ENCODE results near the gene WNK4. TPM values are rescaled to one million over a fixed set of nuclear protein-coding genes. Genes with fewer than 3 reads are reported as not detected.

WNK4 gene
- total RNA-seq: not detected

DNA sequence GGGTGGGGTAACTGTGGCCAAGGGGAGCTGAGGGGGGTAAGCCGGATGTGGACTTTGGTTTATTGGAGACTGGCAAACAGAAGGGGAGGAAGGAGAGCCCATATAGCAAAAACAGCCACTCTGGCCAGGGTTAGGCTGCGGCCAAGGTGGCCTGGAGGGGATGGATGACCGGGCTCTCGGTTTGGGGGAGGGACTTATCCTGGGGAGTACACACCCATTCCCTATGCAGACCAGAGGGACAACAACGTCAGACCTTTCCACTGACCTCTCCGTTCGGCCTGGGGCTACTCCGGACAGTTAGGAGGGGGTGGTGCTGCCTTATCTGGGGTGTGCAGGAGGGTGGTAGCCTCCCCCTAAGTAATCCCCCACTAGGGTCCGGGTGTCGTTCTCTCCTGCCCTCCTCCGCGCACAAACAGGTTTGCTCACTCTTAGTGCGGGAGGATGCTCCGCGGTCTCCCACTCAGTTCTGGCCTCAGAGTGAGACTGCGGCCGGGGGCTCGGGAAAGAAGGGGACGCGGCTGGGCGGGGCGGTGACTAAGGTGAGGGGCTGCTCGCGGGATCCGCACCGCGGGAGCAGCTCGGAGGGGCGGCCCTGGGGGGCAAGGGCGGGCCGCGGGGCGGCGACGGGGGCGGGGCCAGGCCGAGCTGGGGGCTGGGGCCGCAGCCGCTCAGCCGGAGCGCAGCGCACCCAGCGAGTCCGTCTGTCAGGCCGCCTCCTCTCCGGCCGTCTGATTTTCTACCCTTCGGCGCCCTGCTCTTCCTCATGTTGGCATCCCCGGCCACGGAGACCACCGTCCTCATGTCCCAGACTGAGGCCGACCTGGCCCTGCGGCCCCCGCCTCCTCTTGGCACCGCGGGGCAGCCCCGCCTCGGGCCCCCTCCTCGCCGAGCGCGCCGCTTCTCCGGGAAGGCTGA lies at the start of gene WNK4:
Gene WNK4, plus strand, starts transcription at position 675 of the 915 bp plus-strand sequence. Its CDS starts 89 bp downstream, at position 764.

DNA sequence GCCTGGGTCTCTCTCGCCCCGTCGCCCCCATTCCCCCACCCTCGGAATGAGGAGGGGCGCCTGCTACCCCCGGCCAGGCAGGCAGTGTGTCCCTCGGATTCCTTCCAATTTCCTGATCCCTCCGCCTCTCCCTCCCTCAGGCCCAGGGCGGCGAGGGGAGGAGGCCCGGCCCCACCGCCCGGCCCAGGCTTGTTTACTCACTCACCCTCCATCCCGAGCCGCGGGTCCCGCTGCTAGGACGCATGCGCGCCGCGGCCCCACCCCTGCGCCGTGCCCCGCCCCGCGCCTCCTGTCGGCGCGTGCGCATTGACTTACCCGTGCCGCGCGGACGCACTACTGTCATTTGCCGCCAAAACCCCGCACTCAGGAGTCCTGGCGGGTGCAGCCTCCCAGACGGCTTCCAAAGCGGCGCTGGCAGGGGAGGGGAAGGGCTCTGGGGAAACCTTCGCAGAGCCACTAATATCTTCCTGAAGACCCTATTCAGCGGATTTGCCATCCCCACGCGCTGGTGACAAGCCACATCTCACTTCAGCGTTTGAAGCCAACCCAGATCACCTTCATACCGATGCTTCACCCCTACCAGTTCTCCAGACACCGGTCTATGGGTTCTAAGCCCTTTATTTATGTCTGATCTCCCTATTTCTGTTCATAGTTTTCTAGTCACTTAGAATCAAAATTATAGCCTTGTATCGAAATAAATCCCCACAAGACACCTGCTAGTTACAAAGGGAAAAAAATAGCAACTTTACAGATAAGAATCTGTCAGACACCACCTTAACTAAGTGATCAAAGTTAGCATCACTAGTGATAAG lies 35.4 kb upstream of the WNK4 start, which contains the start of gene EZH1:
Gene EZH1, minus strand, starts transcription at position 235 of the 812 bp plus-strand sequence. CDS start 16,099 bp downstream, outside the sequence.

DNA sequence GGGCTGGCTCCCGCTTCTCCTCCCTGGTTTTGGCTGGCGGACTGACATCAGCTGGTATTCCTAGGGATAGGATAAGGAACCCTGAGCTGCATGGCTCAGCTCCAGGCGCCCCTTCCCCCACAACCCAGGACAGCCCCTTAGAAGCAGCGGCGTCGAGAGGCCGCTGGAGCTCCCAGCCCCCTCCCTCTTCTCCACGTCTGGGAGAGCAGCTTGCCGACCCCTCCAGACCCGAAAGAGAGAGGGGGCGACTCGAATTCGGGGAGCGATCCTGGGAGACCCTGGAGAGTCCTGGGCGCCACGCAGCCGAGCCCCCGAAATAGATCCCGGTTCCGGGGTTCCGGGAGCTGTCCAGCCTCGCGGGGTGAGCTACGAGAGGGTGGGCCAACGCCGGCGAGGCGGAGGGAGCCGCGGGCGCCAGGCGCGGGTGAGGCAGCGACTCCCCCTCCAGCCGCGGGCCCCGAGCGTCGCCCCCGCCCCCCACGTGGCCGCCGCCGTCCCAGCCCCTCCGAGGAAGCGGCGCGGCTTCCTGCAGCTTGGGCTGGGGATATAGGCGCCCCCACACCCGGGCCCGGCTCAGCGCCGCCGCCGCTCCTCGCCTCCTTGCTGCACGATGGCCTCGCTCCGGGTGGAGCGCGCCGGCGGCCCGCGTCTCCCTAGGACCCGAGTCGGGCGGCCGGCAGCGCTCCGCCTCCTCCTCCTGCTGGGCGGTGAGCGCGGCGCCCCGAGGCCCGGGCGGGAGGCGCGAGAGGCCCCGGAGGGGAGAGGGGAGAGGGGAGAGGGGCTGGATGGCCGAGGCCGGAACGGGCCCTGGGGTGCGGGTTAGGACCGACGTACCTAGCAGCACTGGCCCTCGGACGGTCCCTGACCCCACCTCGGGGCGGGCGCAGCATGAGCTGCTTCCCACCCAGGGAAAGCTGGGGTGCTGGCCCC lies 19.5 kb upstream of the WNK4 start, which contains the start of gene RAMP2:
Gene RAMP2, plus strand, starts transcription at position 576 of the 930 bp plus-strand sequence. Its CDS starts 35 bp downstream, at position 611.

DNA sequence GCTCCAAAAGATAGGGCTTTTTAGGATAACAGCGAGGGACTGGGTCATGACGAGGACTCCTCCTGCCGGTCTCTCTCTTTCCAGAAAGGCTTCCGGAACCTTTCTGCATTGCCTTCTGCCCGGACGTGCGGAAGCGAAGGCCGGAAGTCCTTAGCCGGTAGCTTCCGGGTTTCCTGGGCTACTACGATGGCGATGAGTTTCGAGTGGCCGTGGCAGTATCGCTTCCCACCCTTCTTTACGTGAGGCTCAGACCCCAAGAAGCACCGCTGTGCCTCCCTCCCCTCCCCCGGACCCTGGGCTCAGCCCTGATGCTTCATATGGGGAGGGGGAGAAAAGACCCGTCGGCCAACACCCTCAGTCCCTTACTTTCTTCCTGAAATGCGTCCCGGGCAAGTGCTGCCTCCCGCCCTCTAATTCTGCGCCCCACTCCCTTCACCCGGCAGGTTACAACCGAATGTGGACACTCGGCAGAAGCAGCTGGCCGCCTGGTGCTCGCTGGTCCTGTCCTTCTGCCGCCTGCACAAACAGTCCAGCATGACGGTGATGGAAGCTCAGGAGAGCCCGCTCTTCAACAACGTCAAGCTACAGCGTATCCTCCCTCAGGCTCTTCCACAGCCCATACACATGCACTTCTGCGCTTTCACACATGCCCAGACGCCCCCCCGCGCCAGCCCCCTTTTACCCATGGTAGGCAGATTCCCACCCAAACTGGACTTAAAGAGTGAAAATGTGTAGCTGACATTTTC lies 6.9 kb upstream of the WNK4 start, which contains the start of gene VPS25:
Gene VPS25, plus strand, starts transcription at position 160 of the 746 bp plus-strand sequence. Its CDS starts 27 bp downstream, at position 187.

DNA sequence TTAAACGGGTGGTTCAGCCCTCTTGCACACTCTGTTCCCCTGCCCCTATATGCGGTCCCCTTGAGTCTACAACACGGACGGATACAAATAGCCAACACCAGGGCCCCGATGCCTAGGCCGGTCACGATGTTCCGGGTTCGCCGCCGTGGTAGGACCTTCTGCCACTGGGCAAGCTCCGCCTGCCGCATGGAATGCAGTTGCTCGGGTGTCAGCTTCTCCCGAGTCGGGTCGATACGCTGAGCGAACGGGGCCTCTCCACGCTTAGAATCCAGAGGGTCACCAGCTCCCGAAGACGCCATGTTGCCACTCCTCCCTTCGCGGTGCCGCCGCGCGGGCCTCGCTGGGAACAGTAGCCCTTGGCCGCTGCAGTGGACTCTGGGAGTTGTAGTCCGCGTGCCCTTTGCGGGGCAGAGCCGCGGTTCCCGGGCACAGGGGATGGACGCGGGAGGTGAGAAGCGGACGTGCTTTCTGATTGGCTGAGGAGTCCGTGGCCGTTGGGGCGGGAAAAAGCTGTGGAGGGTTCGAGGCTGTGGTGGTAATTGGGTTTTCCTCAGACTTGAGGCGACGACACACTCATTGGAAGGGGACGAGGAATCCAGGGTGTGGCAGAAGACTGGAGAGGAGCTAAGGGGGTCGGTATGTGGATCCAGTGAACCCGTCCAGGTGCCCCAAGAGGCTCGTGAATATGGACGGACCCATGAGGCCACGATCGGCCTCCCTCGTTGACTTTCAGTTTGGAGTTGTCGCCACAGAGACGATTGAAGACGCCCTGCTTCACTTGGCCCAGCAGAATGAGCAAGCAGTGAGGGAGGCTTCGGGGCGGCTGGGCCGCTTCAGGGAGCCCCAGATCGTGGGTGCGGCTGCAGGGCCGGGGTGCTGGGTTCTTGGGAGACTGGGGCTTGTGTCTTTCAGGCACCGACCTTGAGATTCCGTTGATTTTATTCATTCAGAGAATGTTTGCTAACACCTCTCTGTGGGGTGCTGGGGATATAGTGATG lies 18.3 kb downstream of the WNK4 start, which contains the start of the genes CNTD1 and COA3:
Gene CNTD1, plus strand, starts transcription at position 479 of the 998 bp plus-strand sequence. Its CDS starts 207 bp downstream, at position 686.
Gene COA3, minus strand, starts transcription at position 322 of the 998 bp plus-strand sequence. Its CDS starts 23 bp downstream, at position 299.

DNA sequence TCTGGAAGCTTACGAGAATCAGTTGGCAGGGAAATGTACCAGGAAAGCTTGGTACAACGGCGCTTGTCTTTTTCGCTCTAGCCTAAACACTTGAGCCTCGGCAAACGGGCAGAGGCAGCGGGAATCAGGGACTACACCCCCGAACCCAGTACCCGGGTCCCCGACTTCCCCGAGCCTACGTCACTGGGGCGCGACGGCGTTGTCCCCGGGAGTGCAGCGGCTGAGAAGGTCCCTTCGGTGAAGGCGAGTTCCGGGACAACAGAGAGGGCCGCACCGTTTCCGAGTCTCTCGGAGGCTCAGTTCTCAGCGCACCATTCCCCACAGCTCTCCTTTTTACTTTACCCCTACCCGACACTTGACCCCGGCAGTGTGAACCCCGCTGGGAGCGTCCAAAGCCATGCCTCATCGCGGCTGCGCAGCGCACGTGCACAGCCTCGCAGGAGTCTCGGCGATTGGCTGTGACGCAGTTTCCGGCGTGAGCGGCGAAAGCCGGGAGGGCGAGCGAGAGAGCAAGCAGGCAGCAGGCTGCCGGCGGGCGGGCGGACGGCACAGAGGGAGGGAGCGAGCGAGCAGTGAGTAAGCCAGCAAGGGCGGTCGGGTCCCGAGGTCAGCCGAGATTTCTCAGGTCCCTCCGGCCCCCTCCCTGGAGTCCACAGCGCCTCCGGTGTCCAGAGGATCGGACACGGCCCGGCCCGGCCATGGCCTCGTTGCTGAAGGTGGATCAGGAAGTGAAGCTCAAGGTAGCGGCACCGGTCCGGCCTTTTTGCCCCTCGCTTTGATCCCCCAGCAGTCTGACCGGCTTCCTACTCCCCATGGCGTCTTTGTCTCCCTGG lies 52.7 kb downstream of the WNK4 start, which contains the start of gene PSME3:
Gene PSME3, plus strand, starts transcription at position 464 of the 833 bp plus-strand sequence. Its CDS starts 235 bp downstream, at position 699.

DNA sequence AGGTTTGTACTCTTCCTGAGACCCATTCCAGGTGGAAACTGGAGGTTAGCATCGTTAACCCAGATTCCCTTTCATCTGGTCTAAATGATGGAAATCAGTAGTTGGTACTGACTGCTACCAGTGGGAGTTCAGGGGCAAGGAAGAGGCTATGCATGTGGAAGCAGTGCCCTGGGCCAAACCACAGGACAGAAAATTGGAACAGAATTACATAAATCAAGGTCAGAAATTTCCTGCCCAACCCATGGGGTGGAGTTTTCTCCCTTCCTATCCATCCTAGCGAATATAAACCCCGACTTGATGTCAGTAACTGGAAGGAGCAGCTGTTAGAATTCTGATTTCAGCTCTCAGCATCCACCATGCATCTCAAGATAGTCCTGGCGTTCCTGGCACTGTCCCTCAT lies 63.9 kb downstream of the WNK4 start, which contains the start of gene AOC2:
Gene AOC2, plus strand, starts transcription at position 310 of the 400 bp plus-strand sequence. Its CDS starts 47 bp downstream, at position 357.

Small RNA genes lying within 50 kb of the gene (small RNA-seq; reads per million reads assigned to genes)
- not detected for gene HMGN2P15 (ENCODE audit: low replicate concordance)
- not detected for gene MIR6781 (ENCODE audit: low replicate concordance)

Other genes starting within 250 kb of the WNK4 start
- gene NAGLU, start 244.4 kb upstream of the WNK4 start, total RNA-seq: 14.7 TPM
- 1.6 TPM for gene HSD17B1, start 227.7 kb upstream of the WNK4 start, total RNA-seq
- gene COASY, start 218.5 kb upstream of the WNK4 start, total RNA-seq: 5.9 TPM
- gene MLX, start 213.5 kb upstream of the WNK4 start, total RNA-seq: 35.7 TPM
- 6.9 TPM for gene PSMC3IP, start 202.9 kb upstream of the WNK4 start, total RNA-seq
- 49.8 TPM for gene RETREG3, start 171.2 kb upstream of the WNK4 start, total RNA-seq
- 18.2 TPM for gene TUBG1, start 170.9 kb upstream of the WNK4 start, total RNA-seq
- gene TUBG2, start 121.3 kb upstream of the WNK4 start, total RNA-seq: 26.3 TPM
- 4.4 TPM for gene PLEKHH3, start 103.6 kb upstream of the WNK4 start, total RNA-seq
- gene CCR10, start 98.8 kb upstream of the WNK4 start, total RNA-seq: 0.94 TPM
- 12.5 TPM for gene CNTNAP1, start 98.1 kb upstream of the WNK4 start, total RNA-seq
- 68.9 TPM for gene EZH1, start 35.6 kb upstream of the WNK4 start, total RNA-seq
- gene RAMP2, start 19.4 kb upstream of the WNK4 start, total RNA-seq: 9.1 TPM
- gene VPS25, start 7.2 kb upstream of the WNK4 start, total RNA-seq: 24.4 TPM
- 65.7 TPM for gene COA3, start 18.1 kb downstream of the WNK4 start, total RNA-seq
- 0.31 TPM for gene CNTD1, start 18.3 kb downstream of the WNK4 start, total RNA-seq
- 61.3 TPM for gene BECN1, start 43.7 kb downstream of the WNK4 start, total RNA-seq
- 41.0 TPM for gene PSME3, start 52.8 kb downstream of the WNK4 start, total RNA-seq
- gene AOC2, start 64.0 kb downstream of the WNK4 start, total RNA-seq: 2.5 TPM
- 0.31 TPM for gene AOC3, start 70.6 kb downstream of the WNK4 start, total RNA-seq
- not detected for gene G6PC1, start 120.2 kb downstream of the WNK4 start, total RNA-seq
- gene AARSD1, start 183.8 kb downstream of the WNK4 start, total RNA-seq: 34.1 TPM
- gene PTGES3L, start 199.5 kb downstream of the WNK4 start, total RNA-seq: 2.5 TPM
- 16.9 TPM for gene RUNDC1, start 200.0 kb downstream of the WNK4 start, total RNA-seq
- 1,347 TPM for gene RPL27, start 217.8 kb downstream of the WNK4 start, total RNA-seq
- gene IFI35, start 226.2 kb downstream of the WNK4 start, total RNA-seq: 2.5 TPM
- gene VAT1, start 241.8 kb downstream of the WNK4 start, total RNA-seq: 77.3 TPM
- 3.4 TPM for gene RND2, start 244.6 kb downstream of the WNK4 start, total RNA-seq